Measurements from ENCODE around the gene B3GALT6.
A peak's percentile ranks its signal among the peaks of the same experiment; 100 is the strongest.

B3GALT6 gene

GRCh38 chr1:1267488-1268283 is 35.6 kb downstream of the B3GALT6 start:
- no peak overlapping the region for H3K4me3 ChIP-seq (ENCODE audit: control insufficient read depth, low read depth, low read length)
- no peak for DNase-seq (ENCODE audit: low read depth)
- TF ChIP-seq CTCF (IDR thresholded peaks at IDR 0.05; ENCODE audit: control insufficient read depth, insufficient read depth, low read depth, low read length, missing control alignments): no peak

- DNase-seq (ENCODE audit: low read depth): no peak
- no peak for TF ChIP-seq CTCF (IDR thresholded peaks at IDR 0.05; ENCODE audit: control insufficient read depth, insufficient read depth, low read depth, low read length, missing control alignments)
- H3K4me3 ChIP-seq (ENCODE audit: control insufficient read depth, low read depth, low read length): no peak overlapping the region
These were observed 36.2 kb downstream of the B3GALT6 start for GRCh38 chr1:1268284-1268682.

- DNase-seq (ENCODE audit: low read depth): no peak
- TF ChIP-seq CTCF (IDR thresholded peaks at IDR 0.05; ENCODE audit: control insufficient read depth, insufficient read depth, low read depth, low read length, missing control alignments): no peak
- no peak overlapping the region for H3K4me3 ChIP-seq (ENCODE audit: control insufficient read depth, low read depth, low read length)
These were observed 38.8 kb downstream of the B3GALT6 start for GRCh38 chr1:1270813-1271212.

- no peak for DNase-seq (ENCODE audit: low read depth)
- TF ChIP-seq CTCF (IDR thresholded peaks at IDR 0.05; ENCODE audit: control insufficient read depth, insufficient read depth, low read depth, low read length, missing control alignments): no peak
- H3K4me3 ChIP-seq (ENCODE audit: control insufficient read depth, low read depth, low read length): peak overlapping the region; percentile 83
These were observed 40.5 kb downstream of the B3GALT6 start for GRCh38 chr1:1272341-1273208.

- H3K4me3 ChIP-seq (ENCODE audit: control insufficient read depth, low read depth, low read length): peak overlapping the region; percentile 83
- no peak for TF ChIP-seq CTCF (IDR thresholded peaks at IDR 0.05; ENCODE audit: control insufficient read depth, insufficient read depth, low read depth, low read length, missing control alignments)
- DNase-seq (ENCODE audit: low read depth): no peak
These were observed 41.1 kb downstream of the B3GALT6 start for GRCh38 chr1:1273209-1273511.

GRCh38 chr1:1273512-1274298 is 41.7 kb downstream of the B3GALT6 start, which contains the start of gene UBE2J2:
UBE2J2 (minus strand) TSS chr1:1273854; CDS start chr1:1267992, 5,862 bp downstream.
- peak; percentile 70 for DNase-seq (ENCODE audit: low read depth)
- TF ChIP-seq CTCF (IDR thresholded peaks at IDR 0.05; ENCODE audit: control insufficient read depth, insufficient read depth, low read depth, low read length, missing control alignments): no peak
- peak within 1 kb of the TSS; percentile 83 for H3K4me3 ChIP-seq (ENCODE audit: control insufficient read depth, low read depth, low read length)
